Measurements from ENCODE around the gene FBXO47.

The FBXO47 gene

DNA sequence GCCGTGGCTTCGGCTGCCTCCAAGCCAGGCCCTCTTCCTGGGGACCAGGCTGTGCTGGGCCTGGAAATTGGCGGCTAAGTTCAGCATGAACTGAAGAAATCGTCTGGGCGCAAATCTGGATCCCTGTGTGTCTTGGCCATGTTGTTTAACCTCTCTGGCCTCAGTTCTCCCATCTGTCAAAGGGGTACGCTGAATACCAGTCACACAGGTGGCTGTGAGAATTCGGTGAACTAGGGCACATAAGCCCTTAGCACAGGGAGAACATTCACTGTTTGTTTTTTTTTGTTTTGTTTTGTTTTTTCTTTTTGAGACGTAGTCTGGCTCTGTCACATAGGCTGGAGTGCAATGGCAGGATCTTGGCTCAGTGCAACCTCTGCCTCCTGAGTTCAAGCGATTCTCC is 78.4 kb downstream of the FBXO47 start:
- DNase-seq (ENCODE audit: low read depth): no peak
- TF ChIP-seq, protein P1, sequence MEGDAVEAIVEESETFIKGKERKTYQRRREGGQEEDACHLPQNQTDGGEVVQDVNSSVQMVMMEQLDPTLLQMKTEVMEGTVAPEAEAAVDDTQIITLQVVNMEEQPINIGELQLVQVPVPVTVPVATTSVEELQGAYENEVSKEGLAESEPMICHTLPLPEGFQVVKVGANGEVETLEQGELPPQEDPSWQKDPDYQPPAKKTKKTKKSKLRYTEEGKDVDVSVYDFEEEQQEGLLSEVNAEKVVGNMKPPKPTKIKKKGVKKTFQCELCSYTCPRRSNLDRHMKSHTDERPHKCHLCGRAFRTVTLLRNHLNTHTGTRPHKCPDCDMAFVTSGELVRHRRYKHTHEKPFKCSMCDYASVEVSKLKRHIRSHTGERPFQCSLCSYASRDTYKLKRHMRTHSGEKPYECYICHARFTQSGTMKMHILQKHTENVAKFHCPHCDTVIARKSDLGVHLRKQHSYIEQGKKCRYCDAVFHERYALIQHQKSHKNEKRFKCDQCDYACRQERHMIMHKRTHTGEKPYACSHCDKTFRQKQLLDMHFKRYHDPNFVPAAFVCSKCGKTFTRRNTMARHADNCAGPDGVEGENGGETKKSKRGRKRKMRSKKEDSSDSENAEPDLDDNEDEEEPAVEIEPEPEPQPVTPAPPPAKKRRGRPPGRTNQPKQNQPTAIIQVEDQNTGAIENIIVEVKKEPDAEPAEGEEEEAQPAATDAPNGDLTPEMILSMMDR (conservative IDR thresholded peaks at IDR 0.05; ENCODE audit: low read depth, low read length): no peak
- no peak overlapping the region for H3K4me3 ChIP-seq (ENCODE audit: low read length)

DNA sequence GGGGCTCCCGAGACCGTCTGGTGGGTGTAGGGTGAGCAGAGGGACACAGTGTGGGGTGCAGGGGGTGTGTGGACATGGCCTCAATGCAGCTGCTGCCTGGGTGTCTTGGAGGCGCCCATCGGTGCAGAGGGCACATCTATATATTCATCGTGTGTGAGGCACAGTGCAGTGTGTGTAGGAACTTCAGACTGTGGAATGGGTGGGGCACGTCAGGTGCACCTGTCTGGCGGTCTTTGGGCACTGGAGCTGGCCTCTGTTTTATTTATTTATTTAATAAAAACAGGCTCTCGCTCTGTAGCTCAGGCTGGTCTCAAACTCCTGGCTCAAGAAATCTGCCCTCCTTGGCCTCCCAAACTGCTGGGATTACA is 80.6 kb downstream of the FBXO47 start:
- H3K4me3 ChIP-seq (ENCODE audit: low read length): no peak overlapping the region
- TF ChIP-seq, protein P1 (conservative IDR thresholded peaks at IDR 0.05; ENCODE audit: low read depth, low read length): no peak
- DNase-seq (ENCODE audit: low read depth): no peak
